NT2/D1 (cell line): Measurements from ENCODE around the gene CTIF.
"Not testable (repeated sequence)": the region's sequence is repeated elsewhere in the genome, so short reads cannot be mapped to it uniquely, and the experiment has no call there.

ENCODE experiments used
- YY1 ChIP-seq: IDR thresholded peaks from 2 replicates; pipeline ENCODE4 v1.6.1; 2011; ENCODE audit not compliant: insufficient read length, insufficient read depth
- ZNF274 ChIP-seq: IDR thresholded peaks from 2 replicates; pipeline ENCODE4 v1.6.1; 2011; ENCODE audit warnings: mild to moderate bottlenecking, low read depth, low read length

DNA sequence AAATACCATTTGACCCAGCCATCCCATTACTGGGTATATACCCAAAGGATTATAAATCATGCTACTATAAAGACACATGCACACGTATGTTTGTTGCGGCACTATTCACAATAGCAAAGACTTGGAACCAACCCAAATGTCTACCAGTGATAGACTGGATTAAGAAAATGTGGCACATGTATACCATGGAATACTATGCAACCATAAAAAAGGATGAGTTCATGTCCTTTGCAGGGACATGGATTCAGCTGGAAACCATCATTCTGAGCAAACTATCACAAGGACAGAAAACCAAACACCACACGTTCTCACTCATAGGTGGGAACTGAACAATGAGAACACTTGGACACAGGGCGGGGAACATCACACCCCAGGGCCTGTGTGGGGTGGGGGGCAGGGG is 115.8 kb downstream of the CTIF start:
- TF ChIP-seq YY1, ZNF274: not testable (repeated sequence)
